Inflammatory macrophage (primary cell): ENCODE measurements around the gene PHGDH.

ENCODE experiments used
- DNase-seq, 2 donors: peaks; one replicate each; pipeline ENCODE4 v3.0.0-alpha.2; 2020 to 2022

The PHGDH gene

GRCh38 chr1:119732465-119733168, 20.9 kb downstream of the PHGDH start:
- DNase-seq = no peak

GRCh38 chr1:119733754-119734153, 22.0 kb downstream of the PHGDH start:
- no peak for DNase-seq

- no peak for DNase-seq
These were observed 23.5 kb downstream of the PHGDH start for GRCh38 chr1:119735217-119735616.

- DNase-seq = no peak
These were observed 24.9 kb downstream of the PHGDH start for GRCh38 chr1:119736649-119737039.

DNA sequence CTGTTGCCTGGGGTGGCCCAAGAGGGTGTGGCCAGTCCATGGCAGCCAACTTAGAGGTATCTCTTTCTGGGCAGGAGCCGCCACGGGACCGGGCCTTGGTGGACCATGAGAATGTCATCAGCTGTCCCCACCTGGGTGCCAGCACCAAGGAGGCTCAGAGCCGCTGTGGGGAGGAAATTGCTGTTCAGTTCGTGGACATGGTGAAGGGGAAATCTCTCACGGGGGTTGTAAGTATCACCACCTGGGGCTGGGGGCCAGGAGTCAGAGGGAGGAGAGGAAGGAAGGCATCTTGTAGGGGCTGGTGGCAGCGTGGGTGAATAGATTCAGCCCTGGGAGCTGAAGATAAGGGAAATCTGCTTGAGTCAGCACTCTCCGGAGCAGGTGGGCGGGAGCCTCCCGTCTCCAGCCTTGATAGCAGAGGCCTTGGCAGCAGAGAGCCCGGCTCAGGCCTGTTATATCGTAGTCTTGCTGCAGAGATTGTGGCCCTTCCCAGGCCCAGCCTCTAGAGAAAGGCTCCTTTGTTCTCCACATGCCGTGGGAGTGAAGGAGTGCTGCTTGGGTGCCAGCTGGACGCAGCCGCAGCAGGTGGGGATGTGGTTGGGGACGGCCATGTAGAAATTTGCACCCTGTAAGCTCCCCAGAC, 25.4 kb downstream of the PHGDH start:
- no peak for DNase-seq

DNA sequence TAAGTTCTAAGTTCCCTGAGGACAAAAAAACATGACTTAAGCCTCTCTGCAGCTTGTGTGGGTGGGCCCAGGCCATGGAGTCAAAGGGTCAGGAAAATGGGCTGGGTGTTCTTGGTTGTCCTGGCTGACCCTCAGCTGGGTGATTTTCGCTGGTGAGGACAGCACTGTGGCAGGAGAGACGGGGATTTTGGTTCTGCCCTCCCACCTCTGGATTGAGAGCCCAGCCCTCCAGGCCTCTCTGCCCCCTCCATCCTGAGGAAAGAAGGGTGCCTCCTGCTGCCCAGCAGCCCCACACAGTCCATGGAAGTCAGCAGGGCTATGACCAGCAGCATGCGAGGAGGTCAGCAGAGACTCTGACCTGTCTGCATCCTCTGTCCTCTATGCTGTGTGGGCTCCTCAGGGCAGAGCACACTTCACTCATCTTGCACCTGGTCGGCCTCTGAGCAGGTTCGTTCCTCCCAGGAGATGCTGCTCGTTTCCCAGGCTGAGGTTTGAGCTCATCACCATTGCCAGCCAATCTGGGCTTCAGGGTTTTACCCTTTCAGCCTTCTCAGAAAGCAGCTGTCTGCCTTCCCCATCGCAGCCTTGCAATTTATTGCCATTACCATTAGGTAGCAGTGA, 26.5 kb downstream of the PHGDH start:
- DNase-seq = no peak

GRCh38 chr1:119739150-119739549, 27.4 kb downstream of the PHGDH start:
- DNase-seq = no peak

DNA sequence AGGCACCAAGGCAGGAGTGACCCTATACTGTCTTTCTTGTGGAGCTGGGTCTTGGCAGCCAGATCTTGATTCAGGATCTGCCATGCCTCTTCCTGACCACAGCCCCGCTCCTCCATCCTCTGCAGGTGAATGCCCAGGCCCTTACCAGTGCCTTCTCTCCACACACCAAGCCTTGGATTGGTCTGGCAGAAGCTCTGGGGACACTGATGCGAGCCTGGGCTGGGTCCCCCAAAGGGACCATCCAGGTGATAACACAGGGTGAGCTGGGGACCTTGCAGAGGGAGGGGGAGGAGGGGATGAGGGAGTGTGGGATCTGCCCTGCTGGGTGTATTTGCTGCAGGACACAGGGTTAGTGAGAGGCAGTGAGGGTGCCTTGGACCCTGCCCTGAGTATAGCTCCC, 28.5 kb downstream of the PHGDH start:
- no peak for DNase-seq

DNA sequence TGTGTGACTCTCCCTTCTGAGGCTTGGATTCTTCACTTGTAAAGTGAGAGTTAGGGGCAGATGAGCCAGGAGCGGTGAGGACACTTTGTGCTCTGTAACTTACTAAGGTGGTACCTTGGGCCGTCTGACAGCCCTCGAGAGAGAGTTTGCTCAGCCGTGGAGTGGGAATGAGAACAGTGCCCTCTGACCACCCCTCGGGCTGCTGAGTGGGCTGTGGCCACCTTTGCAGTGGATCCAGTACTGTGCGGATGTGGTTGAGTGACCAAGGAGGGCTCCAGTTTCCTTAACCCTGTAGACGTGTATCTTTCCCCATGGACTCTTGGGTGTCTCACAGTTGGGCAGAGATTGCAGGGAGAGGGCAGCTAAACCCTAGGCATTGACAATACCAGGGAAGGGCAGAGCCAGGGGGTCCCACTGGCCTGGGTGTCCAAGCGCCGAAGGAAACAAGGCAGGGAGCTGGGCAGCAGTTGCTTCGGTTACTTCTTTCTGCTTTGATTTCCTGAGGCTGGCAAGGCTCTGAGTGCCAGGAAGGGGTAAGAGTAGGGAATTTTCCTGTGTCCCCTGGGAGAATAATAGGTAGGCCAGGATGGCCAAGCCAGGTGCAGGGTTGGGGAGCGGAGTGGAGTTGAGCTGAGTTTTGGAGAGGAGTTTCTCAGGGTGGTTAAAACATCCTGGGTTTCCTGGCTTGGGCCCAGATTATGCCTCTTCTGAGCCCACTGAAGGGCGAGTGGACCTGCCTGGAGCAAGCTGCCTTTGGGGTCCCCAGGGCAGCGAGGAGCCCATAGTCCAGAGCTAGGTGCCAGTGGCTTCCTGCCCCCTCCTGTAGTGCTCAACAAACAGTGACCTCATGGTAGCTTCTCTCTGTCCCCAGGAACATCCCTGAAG, 29.4 kb downstream of the PHGDH start:
- no peak for DNase-seq

DNA sequence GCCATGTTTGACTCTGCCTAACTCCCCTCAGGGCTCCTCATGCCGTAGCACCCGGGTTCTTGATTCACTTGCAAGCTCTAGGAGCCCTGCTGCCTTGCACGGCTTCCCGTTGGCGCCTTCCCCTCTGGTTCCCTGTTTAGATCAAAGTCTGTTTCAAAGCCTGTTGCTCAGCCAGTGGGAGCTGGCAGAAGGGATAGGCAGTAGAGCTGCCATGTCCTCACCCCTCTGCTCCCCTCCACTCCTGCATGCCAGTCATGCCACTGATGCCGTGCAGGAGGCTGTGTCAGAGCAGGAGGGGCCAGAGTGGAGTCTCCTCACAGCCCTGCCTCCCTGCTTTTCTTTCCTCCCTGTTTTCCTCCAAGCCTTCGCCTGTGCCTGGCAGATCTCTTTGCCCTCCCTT, 30.5 kb downstream of the PHGDH start:
- DNase-seq = no peak

DNA sequence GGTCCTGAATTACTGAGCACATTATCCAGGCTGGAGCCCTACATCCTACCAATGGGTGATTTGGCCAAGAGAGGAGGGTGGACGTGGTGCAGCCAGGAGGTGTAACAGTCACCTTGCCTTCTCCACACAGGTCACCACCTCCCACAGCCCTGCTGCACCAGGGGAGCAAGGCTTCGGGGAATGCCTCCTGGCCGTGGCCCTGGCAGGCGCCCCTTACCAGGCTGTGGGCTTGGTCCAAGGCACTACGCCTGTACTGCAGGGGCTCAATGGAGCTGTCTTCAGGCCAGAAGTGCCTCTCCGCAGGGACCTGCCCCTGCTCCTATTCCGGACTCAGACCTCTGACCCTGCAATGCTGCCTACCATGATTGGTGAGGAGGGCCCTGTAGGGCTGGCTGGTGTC, 30.9 kb downstream of the PHGDH start:
- no peak for DNase-seq

- DNase-seq = no peak
These were observed 31.6 kb downstream of the PHGDH start for GRCh38 chr1:119743308-119743707.

GRCh38 chr1:119743776-119744597, 32.3 kb downstream of the PHGDH start:
- DNase-seq = peak; percentile 56 to 68

- DNase-seq = no peak
These were observed 32.8 kb downstream of the PHGDH start for GRCh38 chr1:119744598-119744942.

GRCh38 chr1:119745034-119745433, 33.3 kb downstream of the PHGDH start:
- no peak for DNase-seq

GRCh38 chr1:119747451-119747850, 35.7 kb downstream of the PHGDH start:
- no peak for DNase-seq

- peak; percentile 8 to 19 for DNase-seq
These were observed 36.3 kb downstream of the PHGDH start for GRCh38 chr1:119748040-119748439.

GRCh38 chr1:119752592-119752991, 40.9 kb downstream of the PHGDH start:
- DNase-seq = no peak

- DNase-seq = no peak
These were observed 46.9 kb downstream of the PHGDH start for GRCh38 chr1:119758584-119758983.

DNA sequence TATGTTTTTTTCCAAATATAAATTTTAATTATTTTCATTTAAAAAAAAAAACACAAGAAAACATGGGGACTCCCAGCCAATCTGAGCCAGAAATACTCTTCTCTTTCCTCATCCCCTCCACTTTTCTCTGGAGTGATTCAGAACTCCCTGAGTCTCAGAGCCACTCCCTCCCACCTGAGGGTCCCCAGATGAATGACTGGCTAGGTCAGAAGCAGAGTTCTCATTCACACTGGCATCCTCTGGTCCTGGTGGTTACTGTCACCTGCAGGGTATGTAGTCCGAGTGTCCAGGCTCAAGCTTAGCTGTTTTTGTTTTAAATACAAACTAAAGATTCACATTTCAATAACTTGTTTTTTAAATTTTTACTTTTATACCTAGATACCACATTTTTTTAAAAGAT, 50.7 kb downstream of the PHGDH start:
- DNase-seq = no peak

- DNase-seq = no peak
These were observed 51.2 kb downstream of the PHGDH start for GRCh38 chr1:119762953-119763352.

DNA sequence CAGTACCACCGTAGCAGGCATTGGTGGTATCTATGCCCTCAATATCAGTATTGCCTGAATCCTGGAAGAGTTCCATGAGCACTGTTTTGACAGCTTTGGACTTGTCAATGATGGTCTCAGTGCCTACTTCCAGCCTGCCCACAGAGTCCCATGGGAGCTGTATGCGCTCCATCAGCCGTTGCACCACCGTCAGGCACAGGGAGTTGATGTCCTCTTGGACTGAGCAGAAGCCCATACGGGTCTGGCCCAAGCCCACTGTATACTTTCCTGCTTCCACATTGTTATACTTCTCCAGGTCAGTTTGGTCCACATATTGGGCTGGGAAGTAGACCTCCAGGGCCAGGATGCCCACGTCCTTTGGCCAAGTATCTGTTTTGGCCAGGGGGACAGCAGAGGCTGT, 52.5 kb downstream of the PHGDH start:
- no peak for DNase-seq
